GM13977 (cell line): Measurements from ENCODE around the gene CLRN2.

Source experiments
- DNase-seq: peaks from one replicate; pipeline ENCODE4 v3.0.0; 2012; ENCODE audit warnings: low spot score
- in situ Hi-C: fragments of 300-500 bp; cut with MboI; formaldehyde crosslinking; loops from one replicate; pipeline ENCODE4 v1.12.0; 2022; ENCODE audit warnings: low sequenced_read_pairs, low pct_unique_long_range_greater_than_20kb, mixed read lengths, inconsistent platforms; ENCODE audit not compliant: unreplicated experiment
- TF ChIP-seq, protein P1 (sequence below): IDR thresholded peaks from 2 replicates; pipeline ENCODE4 v1.5.1; 2012; ENCODE audit warnings: mild to moderate bottlenecking, control low read depth; ENCODE audit not compliant: insufficient read depth; ENCODE audit errors: extremely low read depth, missing control alignments

Gene CLRN2

DNA sequence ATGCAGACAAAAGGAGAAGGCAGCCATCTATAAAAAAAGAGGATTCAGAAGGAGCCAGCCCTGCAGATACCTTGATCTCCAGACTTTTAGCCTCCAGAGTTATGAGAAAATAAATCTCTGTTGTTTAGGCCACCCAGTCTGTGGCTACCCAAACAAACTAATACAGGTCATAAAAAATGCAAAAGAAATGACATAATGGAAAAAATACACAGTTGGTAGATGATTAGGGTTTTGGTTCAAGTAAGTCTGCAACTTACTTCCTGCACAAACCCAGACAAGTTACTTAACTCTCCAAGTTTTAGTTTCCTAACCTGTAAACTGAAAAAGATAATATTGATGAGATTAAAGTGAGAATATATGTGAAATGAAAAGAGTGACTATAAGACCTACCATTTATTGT lies 14.4 kb upstream of the CLRN2 start:
- in situ Hi-C loops, result no loop called here
- TF ChIP-seq, protein P1, sequence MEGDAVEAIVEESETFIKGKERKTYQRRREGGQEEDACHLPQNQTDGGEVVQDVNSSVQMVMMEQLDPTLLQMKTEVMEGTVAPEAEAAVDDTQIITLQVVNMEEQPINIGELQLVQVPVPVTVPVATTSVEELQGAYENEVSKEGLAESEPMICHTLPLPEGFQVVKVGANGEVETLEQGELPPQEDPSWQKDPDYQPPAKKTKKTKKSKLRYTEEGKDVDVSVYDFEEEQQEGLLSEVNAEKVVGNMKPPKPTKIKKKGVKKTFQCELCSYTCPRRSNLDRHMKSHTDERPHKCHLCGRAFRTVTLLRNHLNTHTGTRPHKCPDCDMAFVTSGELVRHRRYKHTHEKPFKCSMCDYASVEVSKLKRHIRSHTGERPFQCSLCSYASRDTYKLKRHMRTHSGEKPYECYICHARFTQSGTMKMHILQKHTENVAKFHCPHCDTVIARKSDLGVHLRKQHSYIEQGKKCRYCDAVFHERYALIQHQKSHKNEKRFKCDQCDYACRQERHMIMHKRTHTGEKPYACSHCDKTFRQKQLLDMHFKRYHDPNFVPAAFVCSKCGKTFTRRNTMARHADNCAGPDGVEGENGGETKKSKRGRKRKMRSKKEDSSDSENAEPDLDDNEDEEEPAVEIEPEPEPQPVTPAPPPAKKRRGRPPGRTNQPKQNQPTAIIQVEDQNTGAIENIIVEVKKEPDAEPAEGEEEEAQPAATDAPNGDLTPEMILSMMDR, result no peak
- DNase-seq, result no peak

DNA sequence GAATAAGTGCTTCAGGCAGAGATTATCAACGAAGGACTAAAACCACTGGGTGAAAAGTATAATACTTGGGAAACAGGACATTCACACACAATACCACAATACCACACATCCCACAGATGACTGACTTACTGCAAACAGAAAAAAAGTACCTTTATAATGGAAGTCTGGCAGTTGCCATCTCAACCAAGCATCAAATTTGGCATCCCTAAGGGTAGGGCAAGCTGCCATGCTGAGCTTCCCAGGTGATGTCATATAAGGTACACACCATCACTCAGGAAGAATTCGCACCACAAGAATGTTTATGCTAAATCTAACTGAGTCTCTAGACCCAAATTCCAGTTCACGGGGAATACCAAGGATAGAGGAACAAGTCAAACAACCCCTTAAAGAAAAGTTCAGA lies 12.2 kb upstream of the CLRN2 start:
- in situ Hi-C loops, result no loop called here
- TF ChIP-seq, protein P1, result no peak
- DNase-seq, result no peak

DNA sequence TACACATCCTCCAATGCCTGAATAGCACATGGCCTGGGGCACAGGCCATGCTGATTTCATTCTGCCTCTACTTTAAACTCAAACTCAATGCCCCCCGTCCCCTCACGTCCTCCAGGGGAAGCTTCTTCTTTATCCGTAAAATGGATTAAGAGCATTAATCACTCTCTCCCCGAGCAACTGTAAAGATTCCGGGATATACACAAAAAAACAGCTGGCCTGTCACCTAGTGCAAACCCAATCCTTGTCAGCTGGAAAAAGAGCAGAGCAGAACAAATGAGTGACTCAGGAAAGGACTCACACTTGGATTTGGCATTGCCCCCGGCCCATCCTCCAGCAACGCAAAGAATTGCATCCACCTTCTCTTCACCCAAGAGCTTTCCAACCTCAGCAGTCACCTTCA lies 10.9 kb upstream of the CLRN2 start:
- in situ Hi-C loops, result no loop called here
- no peak for DNase-seq
- TF ChIP-seq, protein P1, result no peak

DNA sequence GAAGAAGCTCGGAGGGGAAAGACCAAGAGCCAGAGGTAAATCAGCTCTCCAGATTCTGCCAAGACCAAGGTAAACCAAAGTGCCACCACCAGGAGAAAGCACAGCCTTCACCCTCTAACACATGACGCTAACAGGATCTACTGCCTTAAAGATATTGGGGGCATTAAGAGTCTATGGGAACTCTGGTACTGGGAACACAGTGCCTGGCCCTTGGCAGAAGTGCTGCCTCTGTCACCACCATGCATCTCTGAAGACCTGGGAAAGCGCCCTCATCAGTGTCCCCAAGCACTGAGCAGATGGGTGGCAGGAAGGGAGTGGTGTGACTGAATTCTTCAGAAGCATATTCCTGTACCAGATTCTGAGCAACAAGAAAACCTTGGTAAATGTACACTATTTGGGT lies 4.4 kb upstream of the CLRN2 start:
- DNase-seq, result no peak
- in situ Hi-C loops, result no loop called here

DNA sequence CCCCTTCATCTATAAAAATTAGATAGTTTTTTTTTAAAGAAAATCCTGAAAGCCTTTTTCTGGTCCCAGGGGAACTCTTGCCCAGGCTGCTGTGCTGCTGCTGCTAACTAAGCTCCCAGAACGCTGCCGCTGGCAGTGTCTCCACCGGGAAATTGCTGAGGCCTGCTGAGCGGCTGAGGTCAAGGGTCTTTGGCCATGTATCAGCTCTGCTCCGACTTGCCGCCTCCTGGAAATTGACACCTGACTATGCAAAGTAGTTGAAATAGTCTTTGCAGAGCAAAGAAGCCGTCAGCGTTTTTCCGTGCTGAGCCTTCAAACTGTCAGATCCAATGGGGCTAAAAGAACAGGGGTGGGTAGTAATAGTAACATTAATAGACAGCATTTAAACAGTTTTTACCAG lies 3.9 kb upstream of the CLRN2 start:
- in situ Hi-C loops, result no loop called here
- no peak for DNase-seq

More for the DNA sequence above, 4.4 kb upstream of the CLRN2 start:
- TF ChIP-seq, protein P1, result no peak

DNA sequence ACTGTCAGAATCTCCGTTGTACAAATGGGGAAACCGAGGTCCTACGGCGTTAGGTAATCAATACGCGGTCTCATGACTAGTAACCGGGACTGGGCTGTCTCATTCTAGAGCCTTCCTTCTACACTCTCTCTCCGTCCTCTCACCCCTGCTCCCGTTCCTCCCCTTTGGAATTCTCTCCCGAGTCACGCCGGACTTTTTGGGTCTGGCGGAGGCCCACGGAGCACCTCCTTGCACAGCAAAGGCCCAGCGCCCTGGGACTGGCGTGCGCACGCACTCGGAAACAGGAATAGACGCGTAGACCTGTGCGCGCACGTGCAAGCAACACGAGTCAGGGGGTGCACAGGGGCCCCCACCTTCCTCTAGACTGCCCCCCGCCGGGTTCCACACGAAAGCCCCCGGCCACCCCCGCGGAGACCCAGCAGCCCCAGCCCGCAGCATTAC lies 3.4 kb upstream of the CLRN2 start:
- peak; percentile 48 for DNase-seq
- TF ChIP-seq, protein P1, result no peak

More for the DNA sequence above, 3.9 kb upstream of the CLRN2 start:
- TF ChIP-seq, protein P1, result no peak

More for the DNA sequence above, 3.4 kb upstream of the CLRN2 start:
- in situ Hi-C loops, result no loop called here
